Activated CD4-positive, alpha-beta T cell treated with anti-CD3 and anti-CD28 coated beads, Interleukin-2, amount 10 ng/mL, durations not matched to agents 24 days and 14 days (primary cell): ENCODE results near the gene SUMO1. TPM values are rescaled to one million over a fixed set of nuclear protein-coding genes. Genes with fewer than 3 reads are reported as not detected.

ENCODE experiments used
- DNase-seq: peaks from one replicate; pipeline ENCODE4 v3.0.0; 2022
- H3K27ac Mint-ChIP-seq: one replicate; pipeline ENCODE4 v1.8.0; 2022; ENCODE audit warnings: mild to moderate bottlenecking, mixed read lengths
- H3K27me3 Mint-ChIP-seq: one replicate; pipeline ENCODE4 v1.8.0; 2022; ENCODE audit warnings: mixed read lengths
- H3K36me3 Mint-ChIP-seq: one replicate; pipeline ENCODE4 v1.8.0; 2022; ENCODE audit warnings: low read depth, mild to moderate bottlenecking, mixed read lengths
- H3K4me1 Mint-ChIP-seq: one replicate; pipeline ENCODE4 v1.8.0; 2021; ENCODE audit warnings: mixed read lengths
- H3K4me3 Mint-ChIP-seq: one replicate; pipeline ENCODE4 v1.8.0; 2022; ENCODE audit warnings: mild to moderate bottlenecking, moderate library complexity, mixed read lengths
- H3K9me3 Mint-ChIP-seq: one replicate; pipeline ENCODE4 v1.8.0; 2021; ENCODE audit warnings: mixed read lengths
- intact Hi-C: fragments of 100-400 bp; cut with micrococcal nuclease; formaldehyde crosslinking; loops from one replicate; pipeline ENCODE4 v1.15.1; 2023
- total RNA-seq: library from RNA; stranded (reverse); gene quantifications from 2 replicates; pipeline ENCODE4 v1.2.3, GENCODE V29; 2022

Gene SUMO1
- total RNA-seq, 1 donor from 2014 or later: 127 TPM

DNA sequence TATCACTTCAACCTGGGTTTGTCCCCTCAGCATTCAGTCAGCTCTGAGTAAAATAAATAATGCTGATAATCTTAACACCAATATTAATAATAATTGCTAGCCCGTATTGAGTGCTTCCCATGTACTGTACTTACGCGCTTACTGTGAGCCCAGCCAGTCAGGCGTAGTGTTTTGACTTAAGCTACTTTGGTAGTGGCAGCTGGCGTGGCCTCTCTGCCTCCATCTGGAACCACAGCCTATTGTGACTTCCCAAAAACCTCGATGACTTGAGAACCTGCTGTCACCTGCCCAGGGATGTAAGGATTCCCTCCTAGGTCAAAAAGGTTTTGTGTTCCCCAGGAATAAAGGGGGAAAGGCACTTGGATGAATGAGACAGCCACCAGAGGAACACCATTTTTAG, 53.2 kb downstream of the SUMO1 start:
- no peak overlapping the region for H3K4me3 Mint-ChIP-seq
- DNase-seq: no peak

GRCh38 chr2:202184557-202184956, 53.8 kb downstream of the SUMO1 start:
- no peak overlapping the region for H3K4me3 Mint-ChIP-seq
- H3K27me3 Mint-ChIP-seq: peaks cover 32% of the 10 kb centered on the region
- H3K27ac Mint-ChIP-seq: no peak overlapping the region
- no peaks in the 10 kb centered on the region for H3K9me3 Mint-ChIP-seq
- H3K4me1 Mint-ChIP-seq: no peaks in the 10 kb centered on the region
- intact Hi-C loops: no loop called here
- H3K36me3 Mint-ChIP-seq: no peaks in the 10 kb centered on the region
- DNase-seq: no peak

More for the DNA sequence above, 53.2 kb downstream of the SUMO1 start:
- H3K27ac Mint-ChIP-seq: no peak overlapping the region
- intact Hi-C loops: no loop called here
- H3K4me1 Mint-ChIP-seq: no peaks in the 10 kb centered on the region
- H3K27me3 Mint-ChIP-seq: peaks cover 34% of the 10 kb centered on the region
- no peaks in the 10 kb centered on the region for H3K36me3 Mint-ChIP-seq
- H3K9me3 Mint-ChIP-seq: no peaks in the 10 kb centered on the region

DNA sequence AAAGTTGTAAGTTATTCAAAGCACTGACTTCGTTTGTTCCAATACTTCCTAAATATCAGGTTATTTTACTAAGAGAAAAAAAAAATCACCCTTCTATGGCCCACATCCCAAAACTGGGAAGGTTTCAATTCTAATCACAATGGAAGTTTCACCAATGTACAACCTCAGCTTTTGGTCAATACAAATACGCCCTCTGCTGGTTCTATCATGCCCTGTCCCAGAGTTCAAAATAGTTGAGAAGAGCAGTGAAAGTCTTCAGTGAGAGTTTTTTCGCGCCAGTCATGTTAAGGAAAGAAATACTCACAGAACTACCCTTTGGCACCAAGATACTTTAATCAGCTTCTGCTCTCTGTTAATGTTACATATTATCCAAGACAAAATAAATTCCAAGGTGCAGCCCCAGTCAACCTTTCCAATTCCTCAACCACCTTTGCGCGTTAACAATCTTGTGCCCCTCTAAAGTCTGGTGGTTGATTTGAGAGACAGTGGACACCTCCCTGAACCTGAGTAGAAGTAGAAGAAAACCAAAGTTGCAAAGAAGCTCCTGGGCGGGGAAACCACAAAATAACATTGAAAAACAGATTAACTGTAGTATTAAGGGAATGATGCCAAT, 59.9 kb downstream of the SUMO1 start:
- Mint-ChIP-seq H3K27me3 (peaks cover 9% of the 10 kb centered on the region), H3K36me3 (no peaks in the 10 kb centered on the region), H3K9me3 (no peaks in the 10 kb centered on the region), H3K4me1 (peaks cover 5% of the 10 kb centered on the region), H3K27ac (no peak overlapping the region), H3K4me3 (no peak overlapping the region)
- intact Hi-C loops: loop anchor here (1.0 to 10.0 kb wide), 4 partner anchors 74 to 944 kb away; partner anchors contain the start of gene ALS2
- peak; percentile 87 for DNase-seq

GRCh38 chr2:202172439-202173211, 65.8 kb downstream of the SUMO1 start:
- peak; percentile 72 for DNase-seq
- peak overlapping the region; percentile 86 for H3K27ac Mint-ChIP-seq

GRCh38 chr2:202171241-202171825, 67.1 kb downstream of the SUMO1 start:
- H3K27ac Mint-ChIP-seq: no peak overlapping the region
- H3K27me3 Mint-ChIP-seq: peaks cover 4% of the 10 kb centered on the region
- no peaks in the 10 kb centered on the region for H3K9me3 Mint-ChIP-seq
- H3K4me1 Mint-ChIP-seq: peaks cover 22% of the 10 kb centered on the region
- DNase-seq: peak; percentile 60
- intact Hi-C loops: loop anchor here (10.0 kb wide), 1 partner anchor 387 kb away; the partner anchor contains the start of gene ALS2
- no peaks in the 10 kb centered on the region for H3K36me3 Mint-ChIP-seq
- no peak overlapping the region for H3K4me3 Mint-ChIP-seq

More at GRCh38 chr2:202172439-202173211, 65.8 kb downstream of the SUMO1 start:
- Mint-ChIP-seq H3K36me3 (no peaks in the 10 kb centered on the region), H3K4me3 (peak overlapping the region; percentile 68), H3K9me3 (no peaks in the 10 kb centered on the region), H3K4me1 (peaks cover 22% of the 10 kb centered on the region), H3K27me3 (peaks cover 4% of the 10 kb centered on the region)
- intact Hi-C loops: loop anchor here (2.0 to 10.0 kb wide), 2 partner anchors 140 to 388 kb away; partner anchors contain the start of genes ALS2 and FZD7

DNA sequence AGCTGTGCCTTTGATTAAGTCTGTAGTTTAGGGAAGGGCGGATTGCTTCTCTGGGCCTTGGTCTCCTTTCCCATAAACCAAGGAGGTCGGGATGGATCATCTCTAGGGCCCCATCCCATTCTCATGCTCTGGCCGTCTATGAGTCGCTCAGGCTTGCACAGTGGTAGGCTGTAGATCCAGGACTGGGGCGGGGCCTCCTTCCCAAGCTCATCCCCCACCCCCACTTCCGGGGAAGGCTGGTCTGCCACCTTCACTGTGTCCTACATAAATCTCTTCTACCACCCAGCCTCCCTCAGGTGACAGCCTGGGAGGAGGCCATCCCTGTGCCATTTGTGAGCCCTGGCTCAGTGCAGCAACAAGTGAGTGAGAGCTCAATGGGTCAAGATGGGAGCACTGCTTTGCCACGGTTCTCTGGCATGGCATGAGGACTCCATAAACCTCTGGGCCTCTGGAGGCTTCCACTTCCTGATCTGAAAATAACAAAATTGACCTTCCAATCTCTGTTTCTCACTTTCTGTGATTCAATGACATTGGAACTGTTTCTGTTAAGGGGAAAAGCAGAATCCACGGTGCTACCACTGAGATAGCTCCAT, 68.5 kb downstream of the SUMO1 start:
- Mint-ChIP-seq H3K9me3 (no peaks in the 10 kb centered on the region), H3K36me3 (no peaks in the 10 kb centered on the region), H3K4me1 (peaks cover 22% of the 10 kb centered on the region), H3K27ac (peak overlapping the region; percentile 4), H3K4me3 (no peak overlapping the region), H3K27me3 (peaks cover 4% of the 10 kb centered on the region)
- DNase-seq: no peak
- intact Hi-C loops: loop anchor here (10.0 kb wide), 1 partner anchor 385 kb away; the partner anchor contains the start of gene ALS2

DNA sequence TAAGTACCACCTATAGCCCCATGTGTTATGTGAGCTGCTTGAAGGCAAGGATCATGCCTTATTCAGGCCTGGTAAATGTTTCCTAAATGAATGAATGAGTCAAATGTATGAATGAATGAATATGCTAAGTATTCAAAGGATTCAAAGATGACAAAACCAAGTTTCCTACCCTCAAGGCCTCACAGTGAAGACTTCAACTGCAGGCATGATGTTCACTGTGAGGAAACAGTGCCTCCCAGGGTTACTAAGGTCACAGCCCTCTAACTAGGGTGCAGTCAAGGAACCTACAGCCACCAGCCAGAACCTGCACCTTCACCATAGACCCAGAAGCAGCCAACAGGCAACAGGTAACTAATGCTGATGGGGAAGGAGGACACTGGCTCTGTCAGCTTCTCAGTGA, 69.3 kb downstream of the SUMO1 start:
- no peaks in the 10 kb centered on the region for H3K36me3 Mint-ChIP-seq
- no peak for DNase-seq
- no peak overlapping the region for H3K4me3 Mint-ChIP-seq
- intact Hi-C loops: no loop called here
- H3K27ac Mint-ChIP-seq: no peak overlapping the region
- peaks cover 4% of the 10 kb centered on the region for H3K27me3 Mint-ChIP-seq
- no peaks in the 10 kb centered on the region for H3K9me3 Mint-ChIP-seq
- H3K4me1 Mint-ChIP-seq: peaks cover 21% of the 10 kb centered on the region

DNA sequence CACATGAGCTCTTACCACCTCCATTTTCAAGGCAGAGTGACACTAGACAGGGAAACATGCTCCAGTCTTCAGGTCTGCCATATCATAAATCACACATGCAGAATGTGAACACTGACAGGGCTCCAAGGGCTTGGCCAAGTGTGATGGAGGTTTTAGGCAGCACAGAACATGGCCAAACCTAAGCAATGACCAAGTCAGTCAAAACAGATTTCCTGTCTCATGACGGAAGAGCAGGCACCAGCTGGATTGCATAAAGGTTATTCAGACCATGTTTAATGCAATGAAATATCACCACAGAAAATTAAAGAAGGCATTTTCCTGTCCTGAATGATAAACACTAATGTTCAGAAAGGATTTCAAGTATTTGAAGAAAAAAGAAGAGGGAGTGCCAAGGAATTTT, 72.5 kb downstream of the SUMO1 start:
- Mint-ChIP-seq H3K27ac (no peak overlapping the region), H3K36me3 (no peaks in the 10 kb centered on the region), H3K9me3 (no peaks in the 10 kb centered on the region), H3K4me3 (no peak overlapping the region), H3K4me1 (peaks cover 6% of the 10 kb centered on the region), H3K27me3 (peaks cover 2% of the 10 kb centered on the region)
- DNase-seq: no peak
- intact Hi-C loops: no loop called here

DNA sequence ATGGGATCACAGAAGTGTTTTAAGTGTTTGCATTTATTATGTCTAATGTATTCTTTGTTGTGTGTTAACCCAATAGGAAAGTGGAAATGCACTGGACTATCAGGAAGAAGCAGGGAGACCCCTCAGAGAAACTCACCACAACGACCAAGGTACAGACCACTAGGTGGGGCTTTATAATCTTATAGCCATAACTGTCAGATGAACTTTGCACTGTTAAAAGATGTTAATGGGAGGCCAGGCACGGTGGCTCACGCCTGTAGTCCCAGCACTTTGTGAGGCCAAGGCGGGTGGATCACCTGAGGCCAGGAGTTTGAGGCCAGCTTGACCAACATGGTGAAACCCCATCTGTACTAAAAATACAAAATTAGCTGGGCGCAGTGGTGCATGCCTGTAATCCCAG, 73.2 kb downstream of the SUMO1 start:
- no peak overlapping the region for H3K27ac Mint-ChIP-seq
- no peaks in the 10 kb centered on the region for H3K36me3 Mint-ChIP-seq
- DNase-seq: no peak
- peaks cover 4% of the 10 kb centered on the region for H3K4me1 Mint-ChIP-seq
- no peaks in the 10 kb centered on the region for H3K9me3 Mint-ChIP-seq
- H3K4me3 Mint-ChIP-seq: no peak overlapping the region
- intact Hi-C loops: no loop called here
- no peaks in the 10 kb centered on the region for H3K27me3 Mint-ChIP-seq

DNA sequence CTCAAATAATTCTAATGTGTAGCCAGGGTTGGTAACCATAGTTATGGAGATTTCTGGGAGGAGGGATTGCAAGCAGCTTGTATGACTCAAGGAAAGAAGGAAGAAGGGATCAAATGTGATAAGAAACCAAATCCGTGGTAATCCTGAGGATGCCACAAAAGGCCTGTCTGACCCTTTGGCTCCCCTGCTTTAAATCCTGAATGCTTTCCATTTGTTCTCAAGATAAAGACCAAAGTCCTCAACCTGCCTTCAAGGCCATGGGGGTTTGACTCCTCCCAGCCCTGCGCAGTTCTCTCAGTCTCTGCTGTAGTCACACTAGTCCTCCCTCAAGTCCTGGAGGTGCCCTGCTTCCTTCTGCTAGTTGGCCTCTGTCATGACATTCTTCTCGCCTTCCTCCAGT, 74.0 kb downstream of the SUMO1 start:
- intact Hi-C loops: no loop called here
- H3K36me3 Mint-ChIP-seq: no peaks in the 10 kb centered on the region
- no peaks in the 10 kb centered on the region for H3K27me3 Mint-ChIP-seq

DNA sequence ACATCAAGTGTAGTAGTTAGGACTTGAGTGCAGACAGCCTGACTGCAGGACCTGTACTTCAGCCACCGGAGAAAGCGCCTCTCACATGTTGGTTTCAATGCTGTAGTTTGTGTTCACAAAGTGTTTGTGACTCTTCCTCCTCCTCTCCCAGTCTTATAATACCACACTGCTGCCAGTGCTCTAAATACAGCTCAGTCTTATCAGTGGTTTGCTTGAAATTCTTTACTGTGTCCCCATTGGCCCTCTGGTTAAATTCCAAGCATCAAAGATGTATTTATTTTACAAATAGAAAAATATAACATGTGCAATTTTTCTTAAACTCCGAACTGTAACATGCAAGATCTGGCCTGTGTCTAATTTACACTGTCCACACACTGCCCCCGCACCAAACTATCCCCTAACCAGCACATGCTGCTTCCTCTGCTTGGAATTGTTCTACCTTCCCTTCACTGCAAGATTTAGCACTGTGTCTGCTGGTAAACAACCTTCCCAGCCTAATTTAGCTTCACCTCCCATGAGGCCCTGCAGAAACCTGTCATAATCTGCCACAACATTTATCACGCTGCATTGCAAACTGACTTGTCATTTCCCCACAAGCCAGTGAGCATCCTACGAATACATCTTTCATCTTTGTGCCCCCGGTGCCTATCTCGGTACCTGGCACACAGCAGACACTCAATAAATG, 77.1 kb downstream of the SUMO1 start:
- DNase-seq: no peak
- Mint-ChIP-seq H3K4me3 (no peak overlapping the region), H3K36me3 (no peaks in the 10 kb centered on the region), H3K27me3 (peaks cover 7% of the 10 kb centered on the region), H3K9me3 (no peaks in the 10 kb centered on the region), H3K27ac (no peak overlapping the region), H3K4me1 (peaks cover 4% of the 10 kb centered on the region)
- intact Hi-C loops: no loop called here

More for the DNA sequence above, 74.0 kb downstream of the SUMO1 start:
- no peak overlapping the region for H3K4me3 Mint-ChIP-seq
- no peak for DNase-seq
- H3K4me1 Mint-ChIP-seq: peaks cover 4% of the 10 kb centered on the region
- no peak overlapping the region for H3K27ac Mint-ChIP-seq
- H3K9me3 Mint-ChIP-seq: no peaks in the 10 kb centered on the region

- H3K4me1 Mint-ChIP-seq: peaks cover 4% of the 10 kb centered on the region
- H3K4me3 Mint-ChIP-seq: no peak overlapping the region
- no peaks in the 10 kb centered on the region for H3K36me3 Mint-ChIP-seq
- DNase-seq: no peak
- no peaks in the 10 kb centered on the region for H3K9me3 Mint-ChIP-seq
- intact Hi-C loops: no loop called here
- peaks cover 15% of the 10 kb centered on the region for H3K27me3 Mint-ChIP-seq
- H3K27ac Mint-ChIP-seq: no peak overlapping the region
Measured at GRCh38 chr2:202158796-202159195, 79.6 kb downstream of the SUMO1 start.

DNA sequence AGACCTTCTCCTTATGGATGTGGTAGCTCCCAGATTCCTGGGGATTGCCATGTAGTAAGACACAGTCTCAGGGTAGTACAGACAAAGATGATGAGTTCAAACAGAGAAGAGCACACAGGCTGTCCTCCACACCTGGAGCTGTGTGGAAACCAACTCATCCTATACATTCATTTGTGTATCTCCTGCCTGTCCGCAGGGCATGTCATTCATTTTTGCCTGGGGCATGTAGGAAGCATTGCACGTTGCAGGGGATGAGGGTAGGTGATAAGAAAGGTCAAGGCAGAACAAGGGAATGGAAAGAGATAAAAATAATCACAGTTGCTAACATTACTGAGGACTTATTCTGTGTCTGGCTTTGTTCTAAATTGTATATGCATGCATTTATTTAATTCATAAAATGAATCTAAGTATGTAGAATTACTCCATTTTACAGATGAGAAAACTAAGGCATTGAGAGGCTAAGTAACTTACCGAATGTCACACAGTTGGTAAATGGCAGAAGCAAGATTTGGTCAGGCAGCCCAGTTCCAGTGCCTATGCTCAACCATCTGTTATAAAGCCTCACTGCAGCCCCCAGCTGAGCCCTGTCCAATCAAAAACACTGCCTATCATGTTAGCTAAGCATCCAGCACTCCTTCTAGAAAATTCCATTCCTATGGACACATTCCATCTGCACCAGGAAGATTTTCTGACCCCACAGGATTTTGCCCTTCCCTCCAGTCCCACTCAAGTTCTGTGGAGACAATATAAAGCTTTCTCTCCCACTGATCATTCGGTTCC, 81.0 kb downstream of the SUMO1 start:
- H3K9me3 Mint-ChIP-seq: no peaks in the 10 kb centered on the region
- peaks cover 24% of the 10 kb centered on the region for H3K27me3 Mint-ChIP-seq
- no peak overlapping the region for H3K4me3 Mint-ChIP-seq
- DNase-seq: no peak
- H3K27ac Mint-ChIP-seq: no peak overlapping the region
- intact Hi-C loops: no loop called here
- H3K36me3 Mint-ChIP-seq: no peaks in the 10 kb centered on the region
- H3K4me1 Mint-ChIP-seq: peaks cover 4% of the 10 kb centered on the region
